GM21381 (cell line): ENCODE measurements around the gene RBMS3.
A peak's percentile ranks its signal among the peaks of the same experiment; 100 is the strongest.
"Not testable (repeated sequence)": the region's sequence is repeated elsewhere in the genome, so short reads cannot be mapped to it uniquely, and the experiment has no call there.

ENCODE experiments used
- ATAC-seq: cut with Tn5 transposase; IDR thresholded peaks from one replicate; pipeline ENCODE4 v1.9.1; 2021; ENCODE audit warnings: mild to moderate bottlenecking, moderate library complexity; ENCODE audit not compliant: unreplicated experiment

RBMS3 gene

DNA sequence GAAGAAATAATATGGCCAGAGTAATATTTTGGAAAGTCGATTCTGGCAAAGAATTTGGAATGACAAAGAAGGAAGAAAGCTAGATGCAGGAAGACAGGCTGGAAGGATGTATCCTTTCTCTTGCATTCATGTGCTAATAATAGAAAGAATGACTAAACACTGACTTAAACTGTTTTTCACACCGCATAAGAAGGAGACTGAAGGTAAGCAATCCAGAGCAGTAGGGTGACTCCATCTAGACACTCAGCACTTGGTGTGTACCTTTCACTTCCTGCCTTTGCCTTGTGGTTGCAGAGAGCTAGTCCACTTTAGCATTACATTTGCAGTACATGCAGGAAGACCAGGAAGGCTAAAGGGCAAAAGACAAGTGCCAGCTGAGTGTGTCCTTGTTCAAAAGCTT is 234.6 kb downstream of the RBMS3 start:
- ATAC-seq = peak; percentile 78

DNA sequence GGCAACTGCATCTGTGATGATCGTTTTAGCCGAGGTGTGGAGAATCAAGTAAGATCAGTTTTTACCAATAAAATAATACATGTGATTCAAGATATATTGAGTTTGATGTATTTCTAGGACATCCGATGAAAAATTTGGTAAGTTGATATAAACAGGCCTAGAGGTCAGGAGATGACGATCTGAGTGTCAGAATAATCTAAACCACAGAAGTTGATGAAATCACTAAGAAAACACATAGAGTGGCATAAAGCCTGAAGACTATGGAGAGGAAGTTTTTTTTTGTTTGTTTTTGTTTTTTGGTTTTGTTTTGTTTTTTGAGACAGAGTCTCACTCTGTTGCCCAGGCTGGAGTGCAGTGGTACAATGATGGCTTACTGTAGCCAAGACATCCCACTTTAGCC is 235.3 kb downstream of the RBMS3 start:
- no peak for ATAC-seq

DNA sequence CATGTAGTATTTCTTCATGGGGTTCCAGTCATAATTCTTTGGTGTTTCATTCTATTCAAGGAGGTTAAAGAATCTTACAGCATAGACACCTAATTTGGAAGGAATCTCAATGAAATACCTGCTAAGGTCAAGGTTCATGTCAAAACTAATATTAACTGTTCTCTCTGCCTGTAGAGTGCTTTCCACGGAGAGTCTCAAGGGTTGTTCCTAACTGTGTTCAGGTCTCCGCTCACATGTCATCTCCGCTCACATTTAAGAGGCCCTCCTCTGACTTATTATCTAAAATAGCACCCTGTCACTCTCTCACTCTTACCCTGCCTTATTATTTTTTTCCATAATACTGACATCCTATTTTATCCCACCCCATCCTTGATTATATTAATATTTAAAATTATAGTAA is 239.9 kb downstream of the RBMS3 start:
- ATAC-seq = no peak

DNA sequence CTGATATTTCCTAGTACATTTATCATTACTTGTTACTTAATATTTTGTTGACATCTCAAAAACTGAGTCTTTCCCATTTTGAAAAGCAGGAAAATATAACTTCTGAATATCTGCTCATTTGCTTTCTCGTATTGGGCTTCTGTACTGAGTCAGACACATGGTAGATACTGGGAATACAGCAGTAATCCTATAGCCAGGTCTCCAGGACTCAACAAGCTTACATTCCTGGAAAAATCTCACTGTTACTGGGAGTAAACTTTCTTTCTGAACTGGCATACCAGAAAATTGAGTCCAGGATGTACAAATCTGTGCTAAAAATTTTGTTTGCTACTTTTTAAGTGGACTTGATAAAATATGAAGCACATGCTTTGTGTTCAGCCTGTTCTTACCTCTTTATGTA is 240.4 kb downstream of the RBMS3 start:
- ATAC-seq = no peak

DNA sequence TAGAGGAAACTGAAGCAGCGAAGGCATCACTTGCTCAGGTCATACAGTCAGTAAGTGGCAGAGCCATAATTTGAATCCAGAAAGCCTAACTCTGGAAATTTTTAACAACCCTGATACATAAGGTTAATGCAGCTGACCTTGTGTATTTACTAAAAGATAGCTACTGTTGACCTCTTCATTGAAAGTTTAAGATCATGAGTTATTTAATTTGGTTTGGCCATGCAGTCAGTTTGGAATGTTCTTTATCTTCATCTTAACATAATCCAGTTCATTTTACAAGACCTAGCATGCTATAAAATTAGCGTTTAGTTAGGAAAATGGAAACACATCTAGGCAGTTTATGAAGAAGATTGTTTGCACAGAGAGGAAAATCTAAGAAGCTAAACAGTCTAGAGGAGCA is 240.9 kb downstream of the RBMS3 start:
- ATAC-seq = no peak

DNA sequence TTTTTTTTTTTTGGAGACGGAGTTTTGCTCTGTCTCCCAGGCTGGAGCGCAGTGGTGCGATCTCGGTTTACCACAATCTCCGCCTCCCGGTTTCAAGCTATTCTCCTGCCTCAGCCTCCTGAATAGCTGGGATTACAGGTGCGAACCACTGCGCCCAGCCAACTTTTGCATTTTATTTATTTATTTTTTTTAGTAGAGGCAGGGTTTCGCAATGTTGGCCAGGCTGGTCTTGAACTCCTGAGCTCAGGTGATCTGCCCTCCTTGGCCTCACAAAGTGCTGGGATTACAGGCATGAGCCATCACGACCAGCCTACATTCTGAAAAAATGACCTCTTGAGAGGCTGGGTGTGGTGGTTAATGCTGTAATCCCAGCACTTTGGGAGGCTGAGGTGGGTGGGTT is 243.6 kb downstream of the RBMS3 start:
- not testable (repeated sequence) for ATAC-seq

DNA sequence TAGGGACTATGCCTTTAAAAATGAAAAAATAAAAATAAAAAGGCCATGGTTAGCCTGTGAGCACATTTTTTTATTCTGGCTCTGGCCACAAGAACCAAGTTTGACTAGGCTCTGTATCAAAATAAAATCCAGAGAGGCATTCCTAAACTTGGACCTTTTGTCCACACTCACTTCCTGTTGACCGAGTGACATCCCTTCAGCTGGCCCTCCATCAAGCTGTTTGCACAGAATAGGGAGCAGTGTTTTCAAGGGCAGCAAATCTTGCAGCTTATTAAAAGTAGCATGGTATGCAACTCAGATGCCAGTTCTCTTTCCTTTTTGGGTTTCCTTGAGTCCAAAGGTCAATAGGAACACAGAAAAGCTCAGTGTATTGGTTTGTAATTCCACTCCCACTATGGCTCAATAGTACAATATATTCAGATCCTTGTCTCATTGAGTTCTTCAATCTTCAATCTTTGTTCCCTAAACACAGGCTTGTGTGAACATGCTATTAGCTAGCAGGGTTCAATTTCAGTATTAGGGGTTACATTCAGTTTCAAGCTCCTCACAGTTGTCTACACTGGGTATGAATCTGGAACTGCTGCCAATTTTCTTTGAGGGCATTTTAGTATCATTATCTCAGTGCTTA is 244.5 kb downstream of the RBMS3 start:
- ATAC-seq = no peak

DNA sequence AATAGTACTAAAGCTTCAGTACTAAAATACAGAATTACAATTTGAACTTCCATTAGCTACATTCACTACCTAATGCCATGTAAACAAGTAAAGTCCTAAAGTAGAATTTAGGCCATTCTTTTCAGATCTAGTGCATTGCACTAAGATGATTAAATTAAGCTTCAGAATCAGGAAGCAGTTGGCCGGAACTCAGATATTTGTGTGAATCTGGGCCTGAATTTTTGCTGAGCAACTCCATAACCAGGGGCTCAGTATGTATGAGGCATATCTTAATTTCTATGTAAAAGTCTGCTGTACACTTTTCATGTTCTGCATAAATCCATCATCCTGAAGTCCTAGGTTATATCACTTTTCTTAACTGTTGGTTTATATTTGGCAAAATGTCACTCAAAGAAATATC is 246.4 kb downstream of the RBMS3 start:
- no peak for ATAC-seq

DNA sequence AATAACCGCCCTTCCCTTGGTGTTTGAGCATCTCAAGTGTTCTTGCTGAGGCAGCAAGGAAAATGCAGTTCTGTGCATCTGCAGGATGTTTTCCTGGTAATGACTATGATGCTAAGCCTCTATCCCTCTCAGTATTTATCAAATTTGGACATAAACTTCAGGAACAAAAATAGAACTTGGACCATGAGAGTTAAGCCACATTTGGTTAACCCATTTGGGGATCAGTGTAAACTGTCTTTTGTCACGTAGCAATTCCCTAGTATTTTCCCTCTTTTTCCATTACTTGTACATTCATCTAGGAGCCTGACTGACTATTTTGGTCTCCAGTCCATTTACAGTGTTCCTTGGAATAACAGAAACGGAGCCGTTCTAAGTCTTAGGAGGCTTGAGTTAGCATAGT is 250.8 kb downstream of the RBMS3 start:
- no peak for ATAC-seq

DNA sequence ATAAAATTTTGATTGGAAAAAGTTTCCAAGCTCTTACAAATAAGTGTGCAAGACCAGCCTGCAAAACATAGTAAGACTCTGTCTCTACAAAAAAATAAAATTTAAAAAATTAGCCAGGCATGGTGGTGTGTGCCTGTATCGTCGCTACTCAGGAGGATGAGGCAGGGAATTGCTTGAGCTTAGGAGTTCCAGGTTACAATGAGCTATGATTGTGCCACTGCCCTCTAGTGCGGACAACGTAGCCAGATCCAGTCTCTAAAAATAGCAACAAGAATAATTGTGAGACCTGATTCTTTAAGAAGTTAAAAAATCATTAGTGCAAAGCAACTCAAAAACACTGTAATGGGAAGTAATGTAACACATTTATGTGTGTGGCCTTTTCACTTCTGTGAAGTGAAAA is 251.6 kb downstream of the RBMS3 start:
- no peak for ATAC-seq

DNA sequence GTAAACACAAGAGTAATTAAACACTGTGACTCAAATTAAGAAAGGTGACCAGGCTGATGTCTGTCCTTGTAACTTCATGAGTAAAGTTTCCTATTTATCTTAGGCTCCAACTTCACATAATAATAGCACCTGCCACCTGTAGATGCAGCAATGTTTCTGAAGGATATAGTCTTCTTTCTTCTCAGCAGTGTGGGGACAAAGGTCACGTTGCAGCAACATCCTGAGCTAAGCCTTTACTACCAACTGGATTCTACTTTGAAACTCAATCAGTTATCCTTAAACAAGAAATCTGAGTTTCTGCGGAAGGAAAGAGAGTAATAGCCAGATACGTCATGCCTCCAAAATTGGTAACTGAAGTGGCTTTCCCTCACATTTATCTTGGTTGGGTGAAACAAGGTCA is 253.1 kb downstream of the RBMS3 start:
- no peak for ATAC-seq

DNA sequence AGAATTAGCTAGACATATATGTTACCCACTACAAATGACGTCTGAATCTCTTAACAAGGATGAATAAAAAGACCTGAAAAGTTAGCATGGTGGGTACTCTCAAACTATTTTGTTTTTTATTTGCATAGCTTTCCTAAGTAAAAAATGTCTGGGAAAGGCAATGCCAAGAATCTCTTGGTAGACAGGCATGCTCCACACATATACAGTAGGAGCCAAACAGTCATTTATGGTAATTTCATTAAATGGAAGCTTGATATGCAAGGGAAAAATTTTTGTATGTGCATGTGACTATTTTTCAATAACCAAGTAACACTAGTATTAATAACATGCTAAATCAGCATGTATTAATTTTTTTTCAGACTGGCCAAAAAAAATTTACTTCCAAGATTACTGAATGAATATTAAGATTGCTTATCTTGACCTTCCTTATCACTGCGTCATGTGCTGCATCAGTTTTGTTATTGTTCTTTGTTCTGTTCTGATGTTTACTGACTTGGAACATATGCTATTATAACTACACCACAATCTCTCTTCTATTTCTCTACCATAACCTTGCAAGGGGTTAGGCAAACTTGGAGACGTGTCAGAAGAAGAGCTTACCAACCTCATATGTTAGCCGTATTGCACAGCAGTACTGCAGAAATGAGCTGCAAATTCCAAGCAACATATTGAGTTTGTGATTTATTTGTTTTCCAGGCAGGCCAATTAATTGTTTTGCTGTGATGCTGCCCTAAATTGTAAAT is 255.3 kb downstream of the RBMS3 start:
- no peak for ATAC-seq

DNA sequence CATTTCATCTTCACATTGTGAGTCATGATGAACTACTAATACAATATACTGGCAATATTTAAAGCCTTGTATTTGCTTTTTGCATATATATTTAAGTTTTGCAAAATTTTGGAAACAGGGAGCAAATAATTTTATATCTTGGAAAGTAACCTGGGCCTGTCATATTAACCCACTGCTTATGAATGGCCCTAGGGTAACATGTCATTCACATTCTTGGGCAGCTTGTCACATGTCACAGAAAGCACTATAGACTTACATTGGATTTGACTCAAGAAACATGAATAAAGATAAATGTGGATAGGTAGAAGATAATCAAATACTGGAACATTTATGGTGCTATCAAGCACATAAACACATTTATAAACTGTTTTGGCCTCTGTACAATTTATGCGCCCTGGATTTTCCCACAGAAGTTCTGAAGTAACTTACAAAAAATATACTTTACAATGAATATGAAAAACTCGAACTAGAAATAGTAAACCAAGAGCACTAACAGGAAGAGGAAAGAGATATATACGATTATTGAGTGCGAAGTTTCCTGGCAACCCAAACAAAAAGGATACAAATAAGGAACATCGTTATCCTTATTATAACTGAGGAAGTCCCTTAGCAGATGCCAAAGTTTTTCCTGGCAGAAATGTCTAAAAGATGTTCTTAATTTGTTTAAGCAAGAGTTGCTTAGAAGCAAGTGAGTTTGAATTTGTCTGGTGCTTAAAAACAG is 257.2 kb downstream of the RBMS3 start:
- no peak for ATAC-seq

DNA sequence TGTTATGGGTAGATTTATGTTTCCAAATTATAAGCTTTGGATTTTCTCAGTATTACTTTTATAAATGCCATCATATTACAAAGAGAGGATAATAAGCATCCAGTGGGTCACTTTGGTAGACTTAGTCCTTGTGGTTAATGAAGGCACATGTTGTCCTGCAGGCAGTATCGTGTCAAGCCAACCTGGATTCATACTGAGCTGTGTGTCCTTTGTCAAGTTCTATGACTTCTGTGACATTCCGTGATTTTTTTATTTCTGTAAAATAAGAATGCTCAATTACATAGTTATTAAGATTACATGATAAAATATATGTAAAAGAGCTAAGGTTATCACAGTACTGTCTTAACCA is 257.7 kb downstream of the RBMS3 start:
- no peak for ATAC-seq

DNA sequence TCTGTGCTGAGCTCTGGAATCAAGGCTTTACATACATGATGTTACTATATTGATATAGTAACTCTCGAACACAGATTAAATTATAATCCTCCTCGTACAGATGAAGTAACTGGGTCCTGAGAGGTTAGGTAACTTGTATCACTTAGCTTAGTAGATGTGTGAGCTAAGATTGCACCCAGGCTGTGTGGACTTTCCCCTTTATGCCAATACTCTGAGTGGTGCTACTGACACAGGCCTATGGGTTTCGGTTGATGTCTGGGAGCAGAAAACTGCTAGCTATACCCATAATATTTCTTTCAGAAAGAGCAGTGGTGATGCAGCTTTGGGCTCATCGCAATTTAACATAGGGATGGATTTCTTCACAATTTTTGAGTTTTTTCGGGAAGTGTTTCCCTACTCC is 259.7 kb downstream of the RBMS3 start:
- no peak for ATAC-seq

DNA sequence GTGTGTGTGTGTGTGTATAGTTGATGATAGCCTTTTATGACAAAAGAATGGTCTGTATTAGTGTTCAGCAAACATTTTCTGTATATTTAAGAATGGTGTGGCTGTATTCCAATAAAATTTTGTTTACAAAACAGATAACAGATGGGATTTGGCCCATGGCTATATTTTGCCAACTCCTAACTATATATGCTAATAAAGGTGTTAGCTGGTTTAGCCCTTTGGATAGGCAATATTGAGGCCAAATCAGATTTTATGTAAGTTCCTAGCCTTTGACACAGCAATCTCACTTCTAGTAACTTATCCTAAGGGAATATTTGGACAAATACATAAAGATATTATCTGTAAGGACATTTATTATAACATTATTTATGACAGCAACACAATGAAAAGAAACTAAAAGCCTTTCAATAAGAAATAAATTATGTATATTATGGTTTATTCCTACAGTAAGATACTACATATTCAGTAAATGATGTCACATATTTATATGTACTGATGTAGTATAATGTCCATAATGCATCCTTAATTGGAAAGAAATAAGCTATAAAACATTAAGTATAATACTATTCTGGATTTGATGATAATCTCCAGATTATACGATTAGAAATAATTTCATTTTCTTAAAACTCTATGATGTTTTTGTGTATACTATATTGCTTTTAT is 264.0 kb downstream of the RBMS3 start:
- ATAC-seq = no peak

DNA sequence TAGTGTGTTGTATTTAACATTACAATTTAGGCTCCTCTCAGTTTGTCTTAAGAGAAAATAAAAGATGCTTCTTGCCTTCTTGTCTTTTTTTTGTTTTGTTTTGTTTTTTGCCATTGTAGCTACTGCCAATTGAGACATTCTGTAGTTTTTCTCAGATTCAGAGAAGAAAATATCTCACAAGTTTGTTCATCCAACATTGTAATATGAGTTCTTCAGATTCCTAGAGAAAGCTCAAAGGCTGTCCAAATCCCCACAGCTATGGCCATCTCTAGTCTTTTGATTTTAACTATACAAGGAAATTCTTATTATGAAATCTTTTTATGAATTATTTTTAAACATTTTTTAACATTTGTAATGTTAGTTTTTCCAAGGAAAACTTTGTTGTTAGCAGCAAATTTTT is 264.7 kb downstream of the RBMS3 start:
- ATAC-seq = no peak

DNA sequence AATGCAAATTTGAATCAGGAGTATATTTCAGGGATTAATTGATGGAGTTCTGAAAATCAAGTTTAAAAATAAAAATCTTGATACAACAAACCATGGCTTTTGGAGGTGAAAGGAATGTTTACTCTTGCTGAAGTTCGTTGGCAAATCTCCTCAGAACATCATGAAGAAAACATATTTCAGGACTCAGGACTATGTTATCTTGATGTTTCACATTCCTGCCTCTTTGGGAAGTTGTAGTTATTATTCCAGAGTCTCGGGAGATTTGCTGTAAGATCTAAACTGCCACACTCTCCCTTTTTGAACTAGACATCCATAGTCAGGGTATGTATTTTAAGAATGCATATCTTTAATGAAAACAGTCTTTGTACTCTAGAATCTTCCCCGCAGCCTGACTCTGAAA is 271.2 kb downstream of the RBMS3 start:
- no peak for ATAC-seq

DNA sequence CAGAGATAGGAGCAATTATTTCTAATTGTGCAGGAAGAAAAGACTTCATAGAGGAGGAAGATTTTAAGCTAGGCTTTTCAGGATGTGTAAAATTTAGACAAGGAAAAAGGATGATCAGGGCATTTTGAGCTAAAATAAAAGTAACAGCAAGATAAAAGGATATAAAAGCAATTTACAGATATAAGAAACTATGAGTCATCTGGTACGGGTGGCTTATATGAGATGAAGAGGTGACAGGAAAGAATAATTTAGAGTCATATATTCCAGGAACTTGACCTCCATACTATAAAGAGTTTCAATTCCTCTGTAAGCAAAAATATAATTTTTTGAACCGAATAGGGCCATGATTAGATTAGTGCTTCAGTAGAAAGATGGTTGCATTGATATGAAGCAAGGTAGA is 273.7 kb downstream of the RBMS3 start:
- no peak for ATAC-seq

DNA sequence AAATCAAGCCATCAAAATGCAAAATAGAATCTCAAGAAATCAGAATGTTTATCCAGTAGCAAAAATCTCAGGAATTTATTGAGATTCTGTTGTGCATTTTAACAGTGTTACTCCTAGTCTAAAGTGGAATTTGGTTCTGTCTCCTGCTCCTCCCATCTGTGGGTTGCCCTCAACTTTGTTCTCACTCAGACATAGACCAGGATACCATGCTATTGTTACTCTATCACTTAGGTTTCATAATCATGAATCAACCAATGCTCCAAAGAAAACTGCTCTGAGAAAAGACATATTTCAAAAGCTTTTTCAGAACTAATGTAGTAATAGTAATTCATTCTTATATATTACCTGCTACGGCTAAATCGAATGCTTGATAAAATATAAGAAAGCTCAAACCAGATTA is 274.7 kb downstream of the RBMS3 start:
- ATAC-seq = no peak

DNA sequence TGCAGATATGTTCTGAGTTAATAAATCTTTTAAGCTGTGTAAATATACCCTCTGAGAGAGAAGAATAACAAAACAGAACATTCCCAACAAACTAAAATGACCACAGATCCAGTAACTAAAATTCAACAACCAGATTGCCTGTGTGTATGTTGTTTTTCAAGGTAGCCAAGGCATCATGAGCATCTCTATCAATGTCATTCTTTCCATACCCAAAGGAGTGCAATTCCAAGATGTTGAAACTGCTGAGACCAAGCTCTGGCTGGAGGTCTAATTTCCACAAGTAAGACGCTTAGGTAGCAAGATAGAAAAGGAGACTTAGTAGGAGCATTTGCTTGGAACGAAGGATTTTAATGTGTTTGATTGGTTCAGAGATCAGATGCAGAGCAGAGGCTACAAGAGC is 276.3 kb downstream of the RBMS3 start:
- no peak for ATAC-seq

DNA sequence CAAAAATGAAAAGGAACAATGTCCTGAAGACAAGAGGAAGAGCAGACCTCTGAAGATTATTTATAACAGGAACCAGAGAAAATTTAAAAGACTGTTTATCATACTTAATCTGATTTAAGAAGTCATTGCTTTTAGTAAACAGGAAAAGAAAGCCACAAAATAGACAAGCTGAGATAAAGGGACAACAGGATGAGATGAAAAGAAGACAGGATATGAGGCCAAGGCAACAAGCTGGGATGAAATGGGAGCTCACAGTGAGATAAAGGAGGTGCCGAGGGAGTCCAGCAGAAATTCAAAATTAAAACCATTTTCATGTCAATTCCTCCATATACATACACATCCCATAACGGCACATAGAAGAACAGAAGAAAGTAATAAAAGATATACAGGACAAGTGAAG is 277.0 kb downstream of the RBMS3 start:
- ATAC-seq = no peak
